Measurements from ENCODE around the gene EIF2A.
"Not testable (repeated sequence)": the region's sequence is repeated elsewhere in the genome, so short reads cannot be mapped to it uniquely, and the experiment has no call there.

Gene EIF2A

GRCh38 chr3:150546226-150547044 is at the start of gene EIF2A, which contains the start of gene SERP1:
Gene EIF2A, plus strand, starts transcription at chr3:150546787. Its CDS starts 16 bp downstream, at chr3:150546803.
Gene SERP1, minus strand, starts transcription at chr3:150546496. Its CDS starts 361 bp downstream, at chr3:150546135.
- DNase-seq = peak; percentile 99 to 100 (median 100)

GRCh38 chr3:150497956-150498355 is 48.6 kb upstream of the EIF2A start:
- no peak for DNase-seq

- not testable (repeated sequence) for DNase-seq
Measured at GRCh38 chr3:150500960-150501359, 45.6 kb upstream of the EIF2A start.

- no peak for DNase-seq
Measured at GRCh38 chr3:150503402-150504099, 43.0 kb upstream of the EIF2A start.

- no peak for DNase-seq
Measured at GRCh38 chr3:150504483-150504882, 42.1 kb upstream of the EIF2A start.

GRCh38 chr3:150508401-150508800 is 38.2 kb upstream of the EIF2A start:
- no peak for DNase-seq

GRCh38 chr3:150509780-150510179 is 36.8 kb upstream of the EIF2A start:
- no peak for DNase-seq

GRCh38 chr3:150511122-150511821 is 35.3 kb upstream of the EIF2A start:
- no peak for DNase-seq

GRCh38 chr3:150515210-150515609 is 31.4 kb upstream of the EIF2A start:
- no peak for DNase-seq

- DNase-seq = no peak
Measured at GRCh38 chr3:150519026-150519425, 27.6 kb upstream of the EIF2A start.

- no peak for DNase-seq
Measured at GRCh38 chr3:150520408-150520807, 26.2 kb upstream of the EIF2A start.

GRCh38 chr3:150521463-150521862 is 25.1 kb upstream of the EIF2A start:
- DNase-seq = no peak

- no peak for DNase-seq
Measured at GRCh38 chr3:150523538-150523937, 23.0 kb upstream of the EIF2A start.

GRCh38 chr3:150527464-150528255 is 18.9 kb upstream of the EIF2A start:
- no peak for DNase-seq

- peak in 1 of 3 experiments; percentile 20 for DNase-seq
Measured at GRCh38 chr3:150528354-150528797, 18.2 kb upstream of the EIF2A start.

- no peak for DNase-seq
Measured at GRCh38 chr3:150531775-150532174, 14.8 kb upstream of the EIF2A start.

GRCh38 chr3:150535204-150535603 is 11.4 kb upstream of the EIF2A start:
- no peak for DNase-seq

GRCh38 chr3:150538324-150539208 is 8.0 kb upstream of the EIF2A start:
- DNase-seq = no peak

GRCh38 chr3:150540297-150540696 is 6.3 kb upstream of the EIF2A start:
- DNase-seq = no peak

- DNase-seq = no peak
Measured at GRCh38 chr3:150540991-150541390, 5.6 kb upstream of the EIF2A start.

GRCh38 chr3:150543128-150543527 is 3.5 kb upstream of the EIF2A start:
- DNase-seq = no peak

All from NCI-H1417 (cell line).